Coronary artery (tissue), 2 donors: ENCODE measurements around the gene CPB1.

ENCODE experiments used
- DNase-seq: peaks from one replicate; pipeline ENCODE4 v3.0.0-alpha.2; 2017; ENCODE audit warnings: low spot score
- H3K27ac ChIP-seq, 2 donors: fragments of 200-600 bp; sonication (generic); one replicate each; pipeline ENCODE4 v1.5.1; 2016 to 2019
- H3K4me3 ChIP-seq: fragments of 200-600 bp; sonication (generic); 2 replicates; pipeline ENCODE4 v1.5.1; 2016; ENCODE audit warnings: mild to moderate bottlenecking, moderate library complexity
- TF ChIP-seq, protein P1 (sequence below): fragments of 200-600 bp; sonication (generic); IDR thresholded peaks from one replicate; pipeline ENCODE4 v1.5.1; 2019; ENCODE audit warnings: antibody characterized with exemption

The CPB1 gene

DNA sequence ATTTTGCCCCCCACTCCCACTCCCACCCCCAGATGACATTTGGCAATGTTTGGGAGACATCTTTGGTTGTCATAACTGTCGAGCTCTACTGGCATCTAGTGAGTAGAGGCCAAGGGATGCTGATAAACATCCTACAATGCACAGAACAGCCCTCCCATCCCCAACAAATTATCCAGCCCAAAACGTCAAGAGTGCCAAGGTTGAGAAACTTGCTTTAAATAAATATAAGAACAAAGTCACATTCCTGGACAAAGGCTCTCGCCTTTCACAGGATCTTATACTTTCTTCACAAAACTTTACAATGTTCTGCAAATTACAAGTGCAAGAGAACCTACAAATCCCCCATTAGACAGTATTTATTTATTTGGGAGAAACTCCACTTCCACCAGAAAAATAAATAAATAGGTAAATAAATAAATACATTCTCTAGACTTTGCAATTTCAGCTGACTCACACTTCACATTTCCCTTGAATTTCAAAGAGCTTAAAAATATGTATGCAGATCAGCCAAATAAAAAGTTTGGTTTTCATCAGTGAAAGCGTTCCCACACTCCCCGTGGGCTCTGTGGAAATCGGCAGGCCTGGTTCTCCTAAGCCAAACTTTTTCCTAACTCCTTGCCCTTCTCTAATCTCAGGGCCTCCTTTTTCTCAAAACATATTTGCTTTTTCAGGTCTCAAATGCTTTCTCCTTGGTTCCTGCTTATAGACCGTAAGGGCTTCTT, 24.8 kb downstream of the CPB1 start:
- TF ChIP-seq, protein P1, sequence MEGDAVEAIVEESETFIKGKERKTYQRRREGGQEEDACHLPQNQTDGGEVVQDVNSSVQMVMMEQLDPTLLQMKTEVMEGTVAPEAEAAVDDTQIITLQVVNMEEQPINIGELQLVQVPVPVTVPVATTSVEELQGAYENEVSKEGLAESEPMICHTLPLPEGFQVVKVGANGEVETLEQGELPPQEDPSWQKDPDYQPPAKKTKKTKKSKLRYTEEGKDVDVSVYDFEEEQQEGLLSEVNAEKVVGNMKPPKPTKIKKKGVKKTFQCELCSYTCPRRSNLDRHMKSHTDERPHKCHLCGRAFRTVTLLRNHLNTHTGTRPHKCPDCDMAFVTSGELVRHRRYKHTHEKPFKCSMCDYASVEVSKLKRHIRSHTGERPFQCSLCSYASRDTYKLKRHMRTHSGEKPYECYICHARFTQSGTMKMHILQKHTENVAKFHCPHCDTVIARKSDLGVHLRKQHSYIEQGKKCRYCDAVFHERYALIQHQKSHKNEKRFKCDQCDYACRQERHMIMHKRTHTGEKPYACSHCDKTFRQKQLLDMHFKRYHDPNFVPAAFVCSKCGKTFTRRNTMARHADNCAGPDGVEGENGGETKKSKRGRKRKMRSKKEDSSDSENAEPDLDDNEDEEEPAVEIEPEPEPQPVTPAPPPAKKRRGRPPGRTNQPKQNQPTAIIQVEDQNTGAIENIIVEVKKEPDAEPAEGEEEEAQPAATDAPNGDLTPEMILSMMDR: no peak
- Histone ChIP-seq H3K4me3 (no peak overlapping the region), H3K27ac (no peak overlapping the region)
- no peak for DNase-seq

DNA sequence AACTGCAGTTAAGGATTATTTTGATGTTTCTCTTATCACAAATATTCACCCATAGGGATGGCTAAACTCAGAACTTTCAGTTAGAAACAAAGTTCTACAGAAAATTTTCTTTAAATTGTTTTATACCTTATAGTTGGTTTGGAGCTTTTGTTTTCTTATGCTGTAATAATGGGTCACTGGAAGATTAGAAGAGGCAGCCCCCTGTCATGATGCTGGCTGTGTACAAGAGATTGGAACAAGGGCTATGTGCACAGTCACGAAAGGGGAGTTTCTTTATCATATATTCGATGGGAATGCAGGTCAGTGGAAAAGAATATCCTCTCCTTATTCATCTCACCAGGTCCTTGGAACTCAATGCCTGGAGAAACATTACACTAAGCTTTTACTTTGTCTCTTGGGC, 25.5 kb downstream of the CPB1 start:
- TF ChIP-seq, protein P1: no peak
- no peak overlapping the region for H3K4me3 ChIP-seq
- H3K27ac ChIP-seq: no peak overlapping the region
- no peak for DNase-seq

DNA sequence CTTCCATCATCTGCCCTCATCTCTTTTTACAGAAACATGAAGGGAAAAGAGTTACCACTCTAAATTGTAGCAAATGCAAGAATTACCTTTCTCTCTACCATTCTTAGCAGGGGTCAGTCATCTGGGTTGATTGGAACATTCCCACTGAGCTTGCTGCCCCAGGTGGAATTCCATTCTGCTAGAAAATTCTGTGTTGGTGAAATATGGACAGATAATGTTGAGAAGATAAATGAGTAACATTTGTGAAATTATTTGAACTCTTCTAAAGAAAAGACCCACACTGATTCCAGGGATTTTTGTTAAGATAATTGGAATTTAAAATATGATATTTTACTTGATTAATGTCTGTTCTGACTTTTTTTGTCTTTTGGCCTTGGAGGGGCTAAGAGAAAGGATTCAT, 26.4 kb downstream of the CPB1 start:
- no peak overlapping the region for H3K4me3 ChIP-seq

DNA sequence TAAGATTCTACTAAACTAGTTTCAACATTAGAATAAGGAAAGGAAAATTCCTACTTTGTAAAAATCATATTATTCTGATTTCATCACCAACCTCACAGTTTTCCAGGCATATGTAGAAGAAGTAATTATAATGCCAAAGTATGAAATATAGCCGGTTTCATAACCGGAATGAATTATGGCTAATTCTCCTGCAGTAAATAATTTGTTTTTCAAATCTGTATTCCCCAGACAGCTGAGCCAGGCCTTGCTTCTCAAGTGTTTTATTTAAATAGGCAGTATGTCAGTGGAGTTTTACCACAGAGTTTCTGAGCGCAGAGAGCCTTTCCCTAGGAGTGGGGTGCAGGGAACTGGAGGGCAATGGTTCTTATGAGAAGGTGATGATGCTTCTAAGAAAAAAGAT, 28.8 kb downstream of the CPB1 start:
- DNase-seq: no peak
- no peak overlapping the region for H3K4me3 ChIP-seq
- no peak overlapping the region for H3K27ac ChIP-seq
- TF ChIP-seq, protein P1: no peak

More for the DNA sequence above, 26.4 kb downstream of the CPB1 start:
- DNase-seq: no peak
- TF ChIP-seq, protein P1: no peak
- no peak overlapping the region for H3K27ac ChIP-seq

DNA sequence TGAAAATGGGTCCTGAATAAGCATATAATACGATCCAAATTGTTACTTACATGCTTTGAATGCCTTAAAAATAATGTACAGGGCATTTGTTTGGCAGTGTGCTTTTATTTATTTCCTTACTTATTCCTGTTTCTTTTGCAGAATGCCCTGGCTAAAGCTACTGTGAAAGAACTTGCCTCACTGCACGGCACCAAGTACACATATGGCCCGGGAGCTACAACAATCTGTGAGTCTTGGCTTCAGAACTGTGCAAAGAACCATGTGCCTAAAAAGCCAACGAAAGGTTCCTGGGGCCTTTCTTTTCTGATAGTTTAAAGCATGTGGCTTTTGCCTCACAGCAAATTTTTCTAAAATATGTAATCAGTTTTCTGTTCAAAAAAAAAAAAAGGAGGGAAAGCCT, 29.7 kb downstream of the CPB1 start:
- H3K27ac ChIP-seq: no peak overlapping the region
- TF ChIP-seq, protein P1: no peak

DNA sequence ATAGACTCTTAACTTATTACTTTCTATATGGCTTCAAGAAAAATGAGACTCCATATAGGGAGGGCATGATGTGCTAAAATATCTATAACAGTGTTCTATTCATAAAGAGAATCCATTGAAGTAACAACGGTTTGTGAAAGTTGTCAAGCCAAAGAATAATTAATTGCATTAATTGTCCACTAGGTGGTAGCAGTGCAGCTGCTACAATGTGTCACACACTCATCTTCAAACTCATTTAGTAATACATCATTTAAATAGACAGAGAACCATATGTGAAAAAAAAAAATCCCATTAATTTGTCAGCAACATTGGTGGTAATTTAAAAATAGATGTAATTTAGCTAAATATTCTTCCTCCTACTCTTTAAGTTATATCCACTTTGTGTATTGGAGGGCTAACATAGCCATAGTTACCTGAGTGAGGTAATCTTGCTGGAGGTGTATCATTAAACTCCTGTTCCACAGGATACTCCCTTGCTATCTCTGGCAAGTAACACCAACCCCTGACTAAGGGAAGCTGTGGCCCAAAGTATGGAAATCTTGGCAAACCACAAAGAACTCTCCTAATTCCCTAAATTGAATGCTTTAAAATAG, 33.8 kb downstream of the CPB1 start:
- TF ChIP-seq, protein P1: peak; percentile 70
- Histone ChIP-seq H3K4me3 (no peak overlapping the region), H3K27ac (no peak overlapping the region)
- DNase-seq: no peak

More for the DNA sequence above, 29.7 kb downstream of the CPB1 start:
- H3K4me3 ChIP-seq: no peak overlapping the region
- no peak for DNase-seq

DNA sequence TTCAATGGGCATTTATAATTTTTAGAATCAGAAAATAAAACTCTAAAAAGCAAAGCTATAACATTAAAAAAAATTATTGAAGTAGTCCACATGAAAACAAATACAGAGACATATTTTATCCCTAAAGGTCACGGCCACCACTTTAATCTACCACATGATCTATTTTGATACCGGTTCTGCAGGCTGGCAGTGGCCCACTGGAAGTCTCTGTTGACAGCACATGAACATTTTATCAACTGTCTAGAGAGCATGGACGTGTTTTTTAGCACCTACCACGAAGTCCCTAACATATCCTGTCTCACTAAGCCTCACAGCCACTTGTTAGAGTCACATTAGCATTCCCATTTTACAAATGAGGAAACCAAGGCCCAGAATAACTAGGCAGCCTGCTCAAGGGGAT, 35.7 kb downstream of the CPB1 start:
- no peak for DNase-seq
- Histone ChIP-seq H3K4me3 (no peak overlapping the region), H3K27ac (no peak overlapping the region)
- TF ChIP-seq, protein P1: no peak
